H1 (cell line): ENCODE data around the gene PLPPR1. TPM values are rescaled to one million over a fixed set of nuclear protein-coding genes. Genes with fewer than 3 reads are reported as not detected.

Experiments used
- CTCF ChIP-seq, 3 experiments: IDR thresholded peaks; 1 replicate in 2 of 3; 2 replicates in 1 of 3; pipeline versions ENCODE4 v1.5.1 to v1.6.1; 2011; ENCODE audit warnings: low read length in 3 of 3, mild to moderate bottlenecking in 3 of 3, inconsistent platforms in 2 of 3, low read depth in 1 of 3, moderate library complexity in 1 of 3; ENCODE audit not compliant: insufficient read depth in 1 of 3; ENCODE audit errors: control extremely low read depth in 1 of 3
- polyA plus RNA-seq, 7 experiments: library from polyadenylated mRNA; depleted of rRNA in 3 of 7; stranded (reverse) in 5 of 7; unstranded in 2 of 7; fragments of >200 nt in 5 of 7; fragments of 200-250 nt in 2 of 7; gene quantifications; 1 replicate in 5 of 7; 2 replicates in 1 of 7; 4 replicates in 1 of 7; pipeline versions ENCODE4 v1.2.1 to v1.2.3, GENCODE V29; 2011 to 2013; ENCODE audit warnings: missing spikeins in 2 of 7, mixed read lengths in 2 of 7
- total RNA-seq: library from RNA; stranded (reverse); fragmentation: NEBNext Ultra II Directional; extraction: Animal tissue kit (Norgen Biotek cat#: 25700); gene quantifications from 2 replicates; pipeline ENCODE4 v1.2.1, GENCODE V29; 2021

Gene PLPPR1
- total and polyA plus RNA-seq, 2 of the 8 experiments (the other 6 are each of a cell fraction or from before 2014, with no cell fraction given): 1.4 to 1.8 TPM

GRCh38 chr9:101064206-101064605, 35.7 kb downstream of the PLPPR1 start (continued):
- TF ChIP-seq CTCF (IDR thresholded peaks at IDR 0.05; ENCODE audit: control extremely low read depth in 1 of 3, insufficient read depth in 1 of 3, low read depth in 1 of 3, low read length in 3 of 3): no peak
